Measurements from ENCODE around the gene CD48. TPM values are rescaled to one million over a fixed set of nuclear protein-coding genes. Genes with fewer than 3 reads are reported as not detected.

The CD48 gene
- total RNA-seq, 1 donor from 2014 or later = not detected

- Mint-ChIP-seq H3K36me3 (ENCODE audit: insufficient read depth) (no peaks in the 10 kb centered on the region), H3K27ac (no peak overlapping the region), H3K4me3 (ENCODE audit: low read depth) (no peak overlapping the region), H3K4me1 (ENCODE audit: low read depth) (peaks cover 11% of the 10 kb centered on the region), H3K9me3 (ENCODE audit: low read depth) (no peaks in the 10 kb centered on the region), H3K27me3 (peaks cover 4% of the 10 kb centered on the region)
- DNase-seq (ENCODE audit: low spot score, unreplicated experiment) = no peak
- no peak for TF ChIP-seq CTCF (IDR thresholded peaks at IDR 0.05; ENCODE audit: unreplicated experiment)
Measured at GRCh38 chr1:160630523-160631451, 80.8 kb downstream of the CD48 start.

- Mint-ChIP-seq H3K4me1 (ENCODE audit: low read depth) (peaks cover 11% of the 10 kb centered on the region), H3K27me3 (peaks cover 4% of the 10 kb centered on the region), H3K27ac (no peak overlapping the region), H3K4me3 (ENCODE audit: low read depth) (no peak overlapping the region), H3K36me3 (ENCODE audit: insufficient read depth) (no peaks in the 10 kb centered on the region), H3K9me3 (ENCODE audit: low read depth) (no peaks in the 10 kb centered on the region)
- no peak for DNase-seq (ENCODE audit: low spot score, unreplicated experiment)
- TF ChIP-seq CTCF (IDR thresholded peaks at IDR 0.05; ENCODE audit: unreplicated experiment) = no peak
Measured at GRCh38 chr1:160629286-160630210, 82.1 kb downstream of the CD48 start.

GRCh38 chr1:160628799-160629263 lies 82.8 kb downstream of the CD48 start:
- Mint-ChIP-seq H3K27me3 (peaks cover 4% of the 10 kb centered on the region), H3K27ac (no peak overlapping the region)
- TF ChIP-seq CTCF (IDR thresholded peaks at IDR 0.05; ENCODE audit: unreplicated experiment) = no peak

More at GRCh38 chr1:160628799-160629263, 82.8 kb downstream of the CD48 start:
- peaks cover 11% of the 10 kb centered on the region for H3K4me1 Mint-ChIP-seq (ENCODE audit: low read depth)
- no peak overlapping the region for H3K4me3 Mint-ChIP-seq (ENCODE audit: low read depth)
- H3K36me3 Mint-ChIP-seq (ENCODE audit: insufficient read depth) = no peaks in the 10 kb centered on the region
- no peaks in the 10 kb centered on the region for H3K9me3 Mint-ChIP-seq (ENCODE audit: low read depth)
- DNase-seq (ENCODE audit: low spot score, unreplicated experiment) = no peak

Other genes starting within 250 kb of the CD48 start
- gene SLAMF6, start 188.6 kb downstream of the CD48 start, total RNA-seq = not detected in 2 replicates
- not detected in 2 replicates for gene CD84, start 132.3 kb downstream of the CD48 start, total RNA-seq
- not detected in 2 replicates for gene SLAMF1, start 64.8 kb downstream of the CD48 start, total RNA-seq
- gene SLAMF7, start 27.4 kb upstream of the CD48 start, total RNA-seq = not detected in 2 replicates
- gene LY9, start 84.4 kb upstream of the CD48 start, total RNA-seq = not detected in 2 replicates
- not detected in 2 replicates for gene CD244, start 151.1 kb upstream of the CD48 start, total RNA-seq
- gene ITLN1, start 173.4 kb upstream of the CD48 start, total RNA-seq = 0.33 TPM in 1 of 2 replicates, not detected in the other
- 1.2 and 1.8 TPM in 2 replicates for gene ITLN2, start 243.0 kb upstream of the CD48 start, total RNA-seq

Data from progenitor cell of endocrine pancreas (in vitro differentiated cells).